Measurements from ENCODE around the gene GAPVD1. TPM values are rescaled to one million over a fixed set of nuclear protein-coding genes. Genes with fewer than 3 reads are reported as not detected.
"Not testable (repeated sequence)": the region's sequence is repeated elsewhere in the genome, so short reads cannot be mapped to it uniquely, and the experiment has no call there.

Gene GAPVD1
- total RNA-seq, 1 donor from 2014 or later: 62.5 TPM

- DNase-seq: peak; percentile 47
These were observed 5.7 kb upstream of the GAPVD1 start for GRCh38 chr9:125255781-125256391.

- no peak for DNase-seq
These were observed 3.4 kb upstream of the GAPVD1 start for GRCh38 chr9:125258160-125258785.

GRCh38 chr9:125258832-125259534 lies 2.6 kb upstream of the GAPVD1 start:
- DNase-seq: no peak

- DNase-seq: no peak
These were observed 1.1 kb upstream of the GAPVD1 start for GRCh38 chr9:125260561-125260960.

GRCh38 chr9:125262294-125262991 lies 817 bp downstream of the GAPVD1 start:
- peak; percentile 39 for DNase-seq

GRCh38 chr9:125264068-125264467 lies 2.4 kb downstream of the GAPVD1 start:
- DNase-seq: peak; percentile 16

- no peak for DNase-seq
These were observed 6.9 kb downstream of the GAPVD1 start for GRCh38 chr9:125268394-125269013.

- no peak for DNase-seq
These were observed 7.4 kb downstream of the GAPVD1 start for GRCh38 chr9:125269014-125269397.

GRCh38 chr9:125271081-125271480 lies 9.5 kb downstream of the GAPVD1 start:
- no peak for DNase-seq

- no peak for DNase-seq
These were observed 11.1 kb downstream of the GAPVD1 start for GRCh38 chr9:125272697-125273096.

- no peak for DNase-seq
These were observed 15.1 kb downstream of the GAPVD1 start for GRCh38 chr9:125276771-125277170.

- DNase-seq: no peak
These were observed 15.8 kb downstream of the GAPVD1 start for GRCh38 chr9:125277411-125277810.

- no peak for DNase-seq
These were observed 19.3 kb downstream of the GAPVD1 start for GRCh38 chr9:125280945-125281344.

- no peak for DNase-seq
These were observed 23.2 kb downstream of the GAPVD1 start for GRCh38 chr9:125284855-125285254.

- not testable (repeated sequence) for DNase-seq
These were observed 25.4 kb downstream of the GAPVD1 start for GRCh38 chr9:125286935-125287433.

GRCh38 chr9:125293134-125293533 lies 31.5 kb downstream of the GAPVD1 start:
- no peak for DNase-seq

- DNase-seq: no peak
These were observed 34.0 kb downstream of the GAPVD1 start for GRCh38 chr9:125295657-125296056.

GRCh38 chr9:125296843-125297372 lies 35.3 kb downstream of the GAPVD1 start:
- DNase-seq: no peak

GRCh38 chr9:125297917-125298316 lies 36.3 kb downstream of the GAPVD1 start:
- peak; percentile 10 for DNase-seq

GRCh38 chr9:125302241-125302640 lies 40.6 kb downstream of the GAPVD1 start:
- DNase-seq: no peak

- DNase-seq: no peak
These were observed 42.6 kb downstream of the GAPVD1 start for GRCh38 chr9:125304273-125304672.

- no peak for DNase-seq
These were observed 50.8 kb downstream of the GAPVD1 start for GRCh38 chr9:125312411-125312810.
